G401.6 (cell line): ENCODE measurements around the gene TFRC.
"Not testable (repeated sequence)": the region's sequence is repeated elsewhere in the genome, so short reads cannot be mapped to it uniquely, and the experiment has no call there.

Source experiments
- FAIRE-seq: peaks from 2 replicates; lab custom pipeline; 2012; peaks lifted over from hg19 to GRCh38; lab: Jason Lieb, UNC

TFRC gene

GRCh38 chr3:196081834-196082618, at the start of gene TFRC:
Gene TFRC (minus strand): TSS chr3:196082090. CDS start chr3:196077099, 4,991 bp downstream.
- no peak for FAIRE-seq

DNA sequence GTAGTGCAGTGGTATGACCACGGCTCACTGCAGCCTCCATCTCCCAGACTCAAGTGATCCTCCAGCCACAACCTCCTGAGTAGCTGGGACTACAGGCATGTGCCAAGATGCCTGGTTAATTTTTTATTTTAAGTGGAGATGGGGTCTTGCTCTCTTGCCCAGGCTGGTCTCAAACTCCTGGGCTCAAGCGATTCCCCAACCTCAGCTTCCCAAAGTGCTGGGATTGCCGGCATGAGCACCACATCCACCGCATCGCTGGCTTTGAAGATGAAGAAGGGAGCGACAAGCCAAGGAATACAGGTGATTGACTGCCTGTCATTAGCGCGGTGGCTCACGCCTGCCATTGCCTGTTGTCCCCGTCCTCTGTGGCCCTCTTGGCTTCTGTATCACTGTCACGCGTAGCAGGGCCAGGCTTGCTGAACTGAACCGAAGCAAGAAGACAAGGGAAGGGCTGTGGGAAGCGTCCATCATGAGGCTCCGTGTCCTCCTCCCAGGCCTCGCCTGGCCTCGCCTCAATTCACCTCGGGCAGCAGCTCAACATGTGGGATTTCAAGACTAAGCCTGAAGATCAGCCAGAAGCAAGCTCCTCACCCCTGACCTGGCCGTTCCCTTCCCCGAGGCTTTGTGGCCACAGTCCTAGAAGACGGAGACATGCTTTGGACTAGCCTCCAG, 46.4 kb upstream of the TFRC start:
- FAIRE-seq, result no peak

DNA sequence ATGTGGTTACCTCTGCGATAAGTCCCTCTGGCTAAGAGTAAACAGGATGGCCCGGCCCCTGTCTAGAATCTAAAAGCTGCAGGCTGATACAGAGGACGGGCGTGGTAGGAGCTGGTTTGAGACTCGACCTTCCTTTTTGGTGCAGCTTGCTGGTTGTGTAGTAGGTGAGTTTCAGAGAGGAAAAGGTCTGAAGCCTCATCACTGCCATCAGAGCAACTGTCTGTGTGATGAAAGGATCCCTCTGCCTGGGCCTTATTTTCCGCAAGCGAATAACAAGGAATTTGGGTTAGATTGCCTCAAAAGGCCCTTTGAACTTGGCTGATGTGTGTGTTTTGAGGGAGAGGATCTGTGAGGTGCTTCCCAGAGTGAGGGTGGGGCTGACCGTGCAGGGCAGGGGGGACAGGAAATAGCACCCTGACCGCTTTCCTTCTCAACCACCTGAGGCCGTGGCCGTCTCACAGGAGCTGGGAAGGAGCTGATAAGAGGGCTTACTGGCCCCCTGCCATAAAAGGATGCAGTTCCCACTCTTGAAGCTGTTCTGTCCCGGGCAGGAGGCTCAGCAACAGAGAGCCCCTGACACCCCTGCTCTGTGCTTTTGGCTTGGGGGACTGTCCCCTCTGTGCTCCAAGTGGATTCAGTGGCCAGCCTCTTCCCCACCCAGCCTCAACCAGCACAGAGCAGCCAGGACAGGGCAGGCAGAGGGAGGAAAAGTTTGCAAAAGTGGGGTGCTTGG, 45.6 kb upstream of the TFRC start:
- no peak for FAIRE-seq

GRCh38 chr3:196124608-196125007, 42.7 kb upstream of the TFRC start:
- FAIRE-seq, result no peak

DNA sequence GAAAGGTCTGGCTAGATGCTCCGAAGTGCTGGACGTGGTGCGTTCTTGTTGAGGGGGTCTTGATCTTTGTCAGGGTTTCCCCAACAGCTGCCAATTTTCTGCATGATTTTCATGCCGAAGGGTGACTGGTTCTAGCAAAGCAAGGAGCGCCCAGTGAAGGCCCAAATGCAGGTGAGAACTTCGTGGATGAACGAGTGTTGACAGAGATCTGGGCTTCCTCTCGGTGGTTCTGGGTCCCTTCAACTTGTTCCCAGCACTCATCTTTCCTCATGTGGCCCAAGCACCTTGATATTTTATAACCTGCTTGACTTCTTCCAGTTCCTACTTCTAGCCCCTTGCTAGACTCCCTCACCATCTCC, 40.8 kb upstream of the TFRC start:
- no peak for FAIRE-seq

GRCh38 chr3:196122021-196122687, 40.3 kb upstream of the TFRC start:
- no peak for FAIRE-seq

GRCh38 chr3:196121066-196121465, 39.2 kb upstream of the TFRC start:
- FAIRE-seq, result no peak

DNA sequence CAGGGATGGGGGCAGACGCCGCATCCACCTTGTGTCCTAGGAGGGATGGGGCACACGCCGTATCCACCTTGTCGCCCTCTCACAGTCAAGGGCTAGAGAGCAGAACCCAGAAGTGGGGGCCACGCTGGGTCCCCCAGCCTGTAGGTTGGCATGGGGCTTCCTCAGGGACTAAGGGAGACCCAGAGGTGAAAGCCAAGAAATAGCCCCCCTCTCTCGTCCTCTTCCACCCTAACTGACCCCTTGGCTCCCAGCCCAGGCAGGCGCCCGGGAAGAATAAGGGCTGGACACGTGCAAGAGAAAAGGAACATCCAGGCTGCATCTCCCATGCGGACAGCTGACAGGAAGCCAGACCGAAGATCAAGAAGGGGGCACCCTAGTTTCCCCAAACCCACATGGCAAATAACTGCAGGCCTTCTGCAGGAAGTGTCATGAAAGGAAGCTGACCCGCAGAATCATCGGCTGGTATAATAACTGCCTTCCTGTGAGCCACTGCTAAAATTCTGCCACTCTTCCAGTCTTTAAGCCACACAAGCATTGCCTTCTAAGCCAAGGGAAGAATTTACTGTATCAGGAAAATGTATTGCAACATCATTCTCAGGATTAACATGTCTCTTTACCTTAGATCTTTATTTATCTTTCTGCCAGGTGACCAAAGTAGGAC, 38.5 kb upstream of the TFRC start:
- FAIRE-seq, result no peak

DNA sequence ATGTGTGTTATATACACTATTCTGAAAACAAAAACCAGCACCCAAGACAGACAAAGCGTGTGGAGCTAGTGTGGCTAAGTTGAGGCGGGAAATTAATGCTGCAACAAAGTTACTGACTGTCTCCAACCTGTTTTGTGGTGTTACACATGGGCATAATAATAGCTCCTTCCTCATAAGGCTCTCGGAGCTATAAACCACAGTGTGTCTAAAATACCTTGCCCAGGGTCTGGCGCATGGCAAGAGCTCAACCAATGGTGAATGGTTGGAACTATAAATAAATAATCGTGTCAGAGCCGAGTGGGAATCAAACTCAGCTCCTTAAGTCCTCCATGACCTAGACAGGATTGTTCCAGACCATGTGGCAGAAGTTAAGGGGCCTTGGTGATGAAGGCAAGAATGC, 35.9 kb upstream of the TFRC start:
- FAIRE-seq, result no peak

DNA sequence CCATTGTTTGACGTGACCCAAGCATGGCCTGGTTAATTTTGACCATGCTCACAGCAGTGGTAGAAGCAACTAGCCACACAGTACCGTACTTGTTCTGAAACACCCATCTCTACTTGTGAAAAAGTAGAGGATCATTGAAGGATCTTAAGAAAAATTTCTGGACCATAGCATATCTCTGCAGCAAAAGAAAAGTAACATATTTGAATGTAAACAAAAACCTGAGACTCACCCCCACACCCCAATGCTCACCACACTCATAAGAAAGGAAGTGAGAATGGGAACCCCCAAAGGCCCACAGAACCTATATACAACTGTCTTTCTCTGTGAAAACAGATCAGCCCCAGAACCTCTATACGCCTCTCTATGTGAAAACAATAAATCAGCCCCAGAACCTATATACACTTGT, 33.8 kb upstream of the TFRC start:
- no peak for FAIRE-seq

- FAIRE-seq, result no peak
These were observed 30.1 kb upstream of the TFRC start for GRCh38 chr3:196111939-196112386.

DNA sequence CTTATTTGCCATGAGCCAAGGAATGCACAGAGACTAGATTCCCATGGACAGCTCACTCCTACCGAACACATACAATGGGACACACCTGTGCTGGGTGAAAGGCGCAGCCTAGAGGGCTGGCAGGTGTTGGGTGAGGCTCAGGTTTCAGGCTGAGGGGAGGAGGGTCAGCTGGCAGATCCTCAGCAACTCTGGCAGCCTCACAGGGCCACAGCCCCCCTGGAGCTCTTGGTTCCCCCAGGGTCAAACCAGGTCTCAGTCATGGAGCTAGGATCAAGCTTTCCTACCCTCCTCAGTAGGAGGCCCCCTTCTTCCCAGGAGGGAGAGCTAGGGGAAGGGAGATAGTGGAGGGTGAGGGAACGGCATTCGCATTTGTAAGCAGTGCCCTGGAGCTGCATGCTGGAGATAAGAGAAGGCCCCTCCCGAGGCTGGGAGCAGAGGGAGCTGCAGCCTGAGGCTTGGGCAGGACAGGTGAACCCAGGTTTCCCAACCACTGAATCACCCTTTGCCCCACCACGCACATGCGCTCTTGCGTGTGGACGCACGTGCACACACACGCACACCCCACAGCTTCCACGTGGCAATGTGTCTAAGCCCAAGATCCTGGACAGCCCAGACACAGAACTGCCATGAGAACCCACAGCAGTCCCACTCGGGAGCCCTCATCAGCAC, 26.3 kb upstream of the TFRC start:
- FAIRE-seq, result no peak

- not testable (repeated sequence) for FAIRE-seq
These were observed 22.8 kb upstream of the TFRC start for GRCh38 chr3:196104707-196105106.

- FAIRE-seq, result not testable (repeated sequence)
These were observed 16.6 kb upstream of the TFRC start for GRCh38 chr3:196098365-196098980.

DNA sequence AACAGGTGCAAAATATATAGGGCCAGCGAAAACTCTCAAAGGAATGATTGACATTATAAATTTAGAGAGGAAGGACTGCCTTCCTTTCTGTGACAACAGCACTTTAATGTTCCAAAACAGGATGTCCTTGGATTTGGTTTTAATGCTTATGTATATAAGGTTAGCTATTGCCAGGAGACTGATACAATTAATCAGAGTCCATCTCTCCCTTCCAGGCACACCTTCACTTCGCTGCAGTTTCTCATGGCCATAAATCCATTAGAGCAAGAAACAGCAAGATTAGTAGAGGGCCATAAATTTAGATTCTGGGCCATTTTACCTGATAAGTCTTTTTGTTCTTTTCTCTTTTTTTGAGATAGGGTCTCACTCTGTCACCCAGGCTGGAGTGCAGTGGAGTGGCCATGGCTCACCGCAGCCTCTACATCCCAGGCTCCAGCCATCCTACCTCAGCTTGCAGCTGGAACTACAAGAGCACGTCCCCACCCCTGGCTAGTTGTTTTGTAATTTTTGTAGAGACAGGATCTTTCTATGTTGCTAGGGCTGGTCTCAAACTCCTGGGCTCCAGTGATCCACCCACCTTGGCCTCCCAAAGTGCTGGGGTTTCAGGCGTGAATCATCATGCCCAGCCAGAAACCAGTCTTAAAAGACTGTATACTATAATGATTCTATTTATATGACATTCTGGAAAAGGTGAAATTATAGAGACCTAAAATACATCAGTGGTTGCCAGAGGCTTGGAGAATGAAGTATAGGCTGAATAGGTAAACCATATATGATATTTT, 15.7 kb upstream of the TFRC start:
- FAIRE-seq, result no peak

DNA sequence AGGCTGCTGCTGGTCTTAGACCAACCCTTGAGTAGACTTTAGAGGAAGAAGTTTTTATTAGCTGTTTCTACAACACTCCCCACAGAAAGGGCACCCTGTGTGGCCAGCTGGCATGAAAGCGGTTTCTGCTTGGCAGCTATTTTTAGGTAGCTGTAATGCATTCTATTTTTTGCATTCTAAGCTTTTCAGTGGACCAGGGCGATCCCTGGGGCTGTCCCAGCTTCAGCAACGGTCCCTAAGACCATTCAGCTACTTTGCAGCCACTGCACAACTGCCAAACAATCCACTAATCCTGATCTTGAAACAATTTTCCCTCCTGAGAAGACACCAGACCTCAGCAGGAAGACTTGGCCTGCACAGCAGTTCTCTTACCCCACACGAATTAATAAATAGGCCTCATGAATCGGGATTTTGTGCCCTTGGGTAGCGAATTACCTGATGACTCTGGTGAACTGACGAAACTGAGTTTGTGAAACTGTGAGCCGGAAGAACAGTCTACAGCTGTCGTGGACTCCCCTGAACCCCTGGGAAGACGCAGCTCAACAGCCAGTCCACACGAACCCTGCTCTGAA, 14.6 kb upstream of the TFRC start:
- FAIRE-seq, result no peak

DNA sequence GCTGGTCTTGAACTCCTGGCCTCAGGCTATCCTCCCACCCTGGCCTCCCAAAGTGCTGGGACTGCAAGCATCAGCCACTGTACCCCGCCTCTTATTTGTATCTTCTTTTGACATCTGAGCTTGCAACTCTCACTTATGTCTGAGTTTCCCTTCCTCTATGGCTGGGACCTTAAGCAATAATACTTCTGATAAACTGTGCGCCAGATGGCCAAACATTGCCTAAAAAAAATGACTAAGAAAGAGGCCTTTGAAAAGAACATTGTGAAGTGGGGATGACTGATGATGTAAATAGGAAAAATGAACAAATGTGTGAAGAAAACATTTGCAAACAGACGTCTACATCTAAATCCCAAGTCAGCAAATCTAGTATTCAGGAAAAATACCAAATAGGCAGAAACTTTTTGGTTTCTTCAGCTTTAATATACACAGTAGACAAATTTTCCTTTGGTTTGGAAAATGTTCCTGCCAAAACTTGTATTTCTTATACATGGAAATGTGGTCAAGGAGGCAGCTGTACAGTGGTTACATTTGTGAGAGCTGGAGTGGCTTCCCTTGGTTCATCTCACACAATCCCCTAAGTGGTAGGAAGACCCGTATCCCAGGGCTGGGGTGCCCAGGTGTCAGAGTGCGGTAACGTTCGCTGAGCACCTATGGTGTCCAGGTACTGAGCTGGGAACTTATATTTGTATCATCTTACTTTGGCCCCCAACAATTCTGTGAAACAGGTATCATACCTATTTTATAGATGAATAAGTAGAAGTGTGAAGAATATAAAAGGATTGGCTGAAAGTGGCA, 11.6 kb upstream of the TFRC start:
- FAIRE-seq, result no peak

- no peak for FAIRE-seq
These were observed 6.0 kb upstream of the TFRC start for GRCh38 chr3:196087906-196088305.

GRCh38 chr3:196082619-196082971, 705 bp upstream of the TFRC start:
- no peak for FAIRE-seq
